GM21423 (cell line): ENCODE results near the gene SIRT3.

Experiments used
- ATAC-seq: cut with Tn5 transposase; IDR thresholded peaks from one replicate; pipeline ENCODE4 v1.9.1; 2021; ENCODE audit warnings: mild to moderate bottlenecking, moderate library complexity; ENCODE audit not compliant: unreplicated experiment

The SIRT3 gene

DNA sequence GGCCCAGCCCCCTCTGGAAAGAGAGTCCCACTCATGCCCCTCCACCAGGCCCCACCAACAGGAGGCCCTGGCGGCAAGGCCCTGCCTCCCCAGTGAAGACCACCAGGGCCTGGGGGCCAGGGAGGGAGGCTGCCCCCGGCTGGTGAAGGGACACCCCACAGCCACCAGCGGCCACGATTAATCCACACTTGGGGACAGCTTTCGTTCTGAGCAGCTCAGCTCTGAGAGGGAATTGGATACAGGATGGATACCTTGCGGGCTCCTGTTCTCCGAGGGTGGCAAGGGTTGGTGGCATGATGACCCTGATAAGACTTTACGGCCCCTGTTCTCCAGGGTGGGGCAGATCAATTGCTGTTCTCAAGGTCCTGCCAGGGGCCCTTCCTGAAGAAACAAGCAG lies 35.2 kb upstream of the SIRT3 start:
- no peak for ATAC-seq

GRCh38 chr11:270451-271318 lies 34.5 kb upstream of the SIRT3 start:
- ATAC-seq = no peak

DNA sequence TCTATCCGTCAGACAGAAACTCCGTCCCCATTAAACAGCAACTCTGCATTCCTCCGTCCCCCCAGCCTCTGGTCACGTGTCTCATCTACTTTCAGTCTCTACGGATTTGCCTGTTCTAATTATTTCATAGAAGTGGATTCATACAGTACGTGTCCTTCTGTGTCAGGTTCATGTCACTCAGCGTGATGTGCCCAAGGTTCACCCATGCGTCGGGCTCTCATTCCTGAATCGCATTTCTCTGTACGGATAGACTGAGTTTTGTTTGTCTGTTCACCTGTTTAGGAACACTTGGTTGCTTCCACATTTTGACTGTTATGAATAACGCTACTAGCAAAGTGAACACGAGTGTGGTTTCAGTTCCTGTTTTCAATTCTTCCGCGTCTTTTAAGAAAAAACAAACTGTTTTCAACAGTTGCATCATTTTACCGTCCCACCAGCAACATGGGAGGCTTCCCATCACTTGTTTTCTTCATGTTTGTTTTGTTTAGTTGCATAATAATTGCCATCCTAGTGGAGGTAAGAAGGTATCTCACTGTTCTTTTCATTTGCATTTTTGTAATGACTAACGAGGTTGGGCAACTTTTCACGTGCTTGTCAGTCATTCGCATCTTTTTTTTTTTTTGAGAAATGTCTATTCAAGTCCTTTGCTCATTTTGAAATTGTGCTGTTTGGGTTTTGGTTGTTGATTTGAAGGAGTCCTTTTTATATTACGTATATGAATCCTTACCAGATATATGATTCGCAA lies 33.2 kb upstream of the SIRT3 start:
- ATAC-seq = peak; percentile 58

DNA sequence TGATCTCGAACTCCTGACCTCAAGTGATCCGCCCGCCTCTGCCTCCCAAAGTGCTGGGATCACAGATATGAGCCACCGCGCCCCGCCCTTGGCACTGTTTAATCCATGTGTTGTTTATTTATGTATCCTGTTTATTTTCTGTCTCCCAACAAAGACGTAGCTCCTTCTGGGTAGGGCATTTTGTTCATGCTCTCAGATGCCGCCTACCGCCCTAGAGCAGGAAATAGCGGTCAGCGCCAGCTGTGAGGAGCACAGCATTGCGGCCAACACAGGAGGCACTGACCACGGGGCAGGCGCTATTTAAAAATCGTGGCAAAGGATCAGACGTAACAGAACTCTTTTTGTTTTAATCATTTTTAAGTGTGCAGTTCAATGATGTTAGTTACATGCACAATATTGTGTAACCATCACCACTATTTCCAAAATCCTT lies 32.6 kb upstream of the SIRT3 start:
- ATAC-seq = peak; percentile 49

DNA sequence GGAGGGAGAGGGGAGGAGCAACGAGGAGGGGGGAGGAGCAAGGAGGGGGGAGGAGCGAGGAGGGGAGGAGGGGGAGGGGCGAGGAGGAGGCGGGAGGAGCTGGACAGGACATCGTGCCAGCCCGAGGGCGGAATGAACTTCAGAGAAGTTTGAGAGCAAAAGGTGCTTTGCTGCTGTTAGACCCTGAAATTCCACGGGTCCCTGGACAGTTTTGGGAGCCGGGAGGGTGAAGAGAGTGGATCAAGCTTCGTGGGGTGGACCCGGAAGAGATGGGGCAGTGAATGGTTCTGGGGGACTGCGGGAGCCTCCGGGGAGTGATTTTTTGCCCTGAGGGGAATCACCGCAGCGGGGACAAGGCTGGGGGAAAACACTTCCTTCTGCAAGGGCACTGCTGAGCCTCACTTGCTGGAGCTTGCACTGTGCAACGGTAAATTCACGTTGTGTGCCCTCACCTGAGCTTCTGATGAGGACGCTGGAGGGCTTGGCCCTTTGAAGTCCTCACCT lies 31.4 kb upstream of the SIRT3 start:
- ATAC-seq = no peak

DNA sequence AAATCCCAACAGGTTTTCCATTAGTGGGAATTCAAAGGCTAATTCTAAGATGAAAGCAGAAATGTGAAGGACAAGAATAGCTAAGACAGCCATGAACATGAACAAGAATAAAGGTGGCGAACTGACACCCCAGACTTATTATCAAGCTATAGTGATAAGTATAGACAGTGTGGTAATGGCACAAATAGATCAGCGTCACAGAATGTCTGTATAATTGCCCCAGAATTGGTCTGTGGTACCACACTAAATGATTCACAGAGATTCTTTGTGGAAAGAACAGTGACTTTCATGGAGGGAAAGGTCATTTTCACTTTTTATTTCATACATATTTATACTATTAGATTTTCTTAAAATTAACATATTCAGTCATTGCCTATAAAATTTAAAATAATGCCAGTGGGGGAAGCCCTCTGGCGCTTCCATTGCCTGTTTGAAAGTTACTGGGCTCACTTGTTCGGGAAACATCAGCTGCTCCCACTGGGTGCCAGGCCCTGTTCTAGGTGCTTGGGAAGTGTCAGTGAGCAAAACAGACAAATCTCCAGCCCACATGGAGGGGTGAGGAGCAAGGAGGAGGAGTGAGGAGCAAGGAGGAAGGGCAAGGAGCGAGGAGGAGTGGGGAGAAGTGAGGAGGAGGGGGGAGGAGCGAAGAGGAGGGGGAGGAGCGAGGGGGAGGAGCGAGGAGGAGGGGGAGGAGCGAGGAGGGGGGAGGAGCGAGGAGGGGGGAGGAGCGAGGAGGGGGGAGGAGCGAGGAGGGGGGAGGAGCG lies 30.7 kb upstream of the SIRT3 start:
- no peak for ATAC-seq

DNA sequence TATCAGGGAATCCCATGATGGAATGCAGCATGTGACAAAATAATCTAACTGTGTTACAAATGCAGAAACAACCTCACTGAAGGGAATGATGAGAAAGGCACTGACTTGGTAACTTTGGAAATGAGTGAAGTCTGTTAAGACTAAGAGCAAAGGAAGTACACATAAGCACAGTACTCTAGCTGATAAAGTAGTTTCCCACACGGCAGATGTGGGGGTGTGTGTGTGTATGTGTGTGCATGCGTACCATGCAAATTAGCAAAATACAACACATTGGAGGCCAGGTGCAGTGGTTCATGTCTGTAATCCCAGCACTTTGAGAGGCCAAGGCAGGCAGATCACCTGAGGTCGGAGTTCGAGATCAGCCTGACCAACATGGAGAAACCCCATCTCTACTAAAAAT lies 25.5 kb upstream of the SIRT3 start:
- no peak for ATAC-seq

GRCh38 chr11:259413-259812 lies 23.3 kb upstream of the SIRT3 start:
- ATAC-seq = no peak

DNA sequence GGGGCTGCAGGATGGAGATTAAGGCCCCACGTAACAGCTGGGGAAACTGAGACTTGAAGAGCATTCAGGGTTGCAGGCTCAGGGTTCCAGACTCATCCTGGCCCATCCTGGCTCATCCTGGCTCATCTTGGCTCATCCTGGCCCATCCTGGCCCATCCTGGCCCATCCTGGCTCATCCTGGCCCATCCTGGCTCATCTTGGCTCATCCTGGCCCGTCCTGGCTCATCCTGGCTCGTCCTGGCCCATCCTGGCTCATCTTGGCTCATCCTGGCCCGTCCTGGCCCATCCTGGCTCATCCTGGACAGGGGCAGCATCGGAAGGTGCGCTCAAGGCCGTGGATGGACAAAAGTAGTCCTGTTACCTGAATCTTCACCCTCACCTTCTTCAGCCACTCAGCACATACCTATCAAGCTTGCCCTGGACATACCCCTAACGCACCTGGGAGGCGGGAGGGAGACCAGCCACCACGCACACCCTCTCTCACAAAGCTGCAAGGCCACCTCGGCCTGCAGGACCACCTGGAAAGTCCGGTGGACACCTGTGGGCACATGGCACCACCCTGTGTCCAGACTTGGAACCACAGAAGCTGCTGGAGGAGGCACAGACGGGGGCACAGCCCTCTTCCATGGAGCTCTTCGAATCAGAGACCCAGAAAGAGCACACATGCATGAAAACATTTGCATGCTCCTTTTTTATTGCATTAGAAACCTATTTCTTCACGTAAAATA lies 21.8 kb upstream of the SIRT3 start:
- no peak for ATAC-seq

GRCh38 chr11:256952-257737 lies 21.0 kb upstream of the SIRT3 start:
- no peak for ATAC-seq

GRCh38 chr11:255816-256215 lies 19.7 kb upstream of the SIRT3 start:
- ATAC-seq = no peak

DNA sequence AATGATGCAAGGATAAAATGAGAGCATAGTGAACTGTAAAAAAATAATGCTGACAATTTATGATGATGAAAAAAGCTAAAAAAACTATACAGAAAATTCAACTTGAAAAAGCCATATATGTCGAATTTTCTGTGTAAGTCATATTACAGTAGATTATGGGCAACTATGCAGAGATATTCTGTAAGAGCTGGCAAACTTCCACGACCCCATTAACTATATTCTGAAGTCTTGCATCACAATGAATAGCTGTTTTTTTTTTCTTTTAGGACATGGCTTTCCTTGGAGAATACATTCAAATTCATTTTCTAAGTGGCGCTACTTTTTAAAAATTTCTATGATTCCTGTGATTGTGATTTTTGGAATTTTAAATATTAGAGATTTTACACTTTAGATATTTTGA lies 19.0 kb upstream of the SIRT3 start:
- no peak for ATAC-seq

GRCh38 chr11:253886-254270 lies 17.7 kb upstream of the SIRT3 start:
- no peak for ATAC-seq

- no peak for ATAC-seq
These were observed 17.2 kb upstream of the SIRT3 start for GRCh38 chr11:253160-253885.

GRCh38 chr11:252666-253065 lies 16.5 kb upstream of the SIRT3 start:
- no peak for ATAC-seq

DNA sequence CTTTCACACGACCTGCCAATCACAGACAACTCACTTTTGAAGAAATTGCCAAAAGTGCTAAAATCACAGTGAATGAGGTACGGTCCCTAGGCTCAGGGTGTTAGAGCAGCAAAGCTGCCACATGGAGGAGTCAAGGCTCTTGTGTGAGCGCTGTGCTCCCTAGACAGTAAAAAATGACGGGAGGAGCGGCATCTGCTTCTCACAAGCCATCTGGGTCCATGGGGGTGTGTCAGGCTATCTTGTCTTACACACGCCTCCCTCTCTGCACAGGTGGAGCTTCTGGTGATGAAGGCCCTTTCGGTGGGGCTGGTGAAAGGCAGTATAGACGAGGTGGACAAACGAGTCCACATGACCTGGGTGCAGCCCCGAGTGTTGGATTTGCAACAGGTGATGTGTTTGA lies 15.4 kb upstream of the SIRT3 start:
- no peak for ATAC-seq

DNA sequence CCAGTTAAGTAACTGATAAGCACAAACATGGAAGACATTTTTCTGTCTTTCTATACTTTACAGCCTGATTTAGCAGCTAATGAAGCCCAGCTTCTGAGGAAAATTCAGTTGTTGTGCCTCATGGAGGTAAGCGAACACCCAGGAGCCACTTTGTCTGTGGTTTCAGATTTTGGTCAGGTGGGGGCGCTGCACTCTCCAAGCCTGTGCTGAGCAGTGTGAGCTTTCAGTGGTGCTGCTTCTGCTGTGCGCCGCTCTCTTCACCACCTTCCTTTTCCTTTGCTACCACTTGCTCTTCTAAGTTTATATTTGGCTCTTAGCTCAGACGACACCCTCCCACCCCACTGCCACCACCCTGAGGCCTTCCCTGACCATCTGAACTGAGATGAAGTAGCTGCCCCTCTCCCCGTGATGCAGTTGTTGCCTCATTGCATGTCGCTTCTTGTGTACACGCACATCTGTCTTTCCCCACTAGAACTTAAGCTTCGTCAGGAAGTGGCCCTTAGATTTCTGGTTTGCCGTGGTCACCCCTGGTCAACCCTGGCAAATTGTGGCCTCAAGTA lies 14.7 kb upstream of the SIRT3 start:
- no peak for ATAC-seq

DNA sequence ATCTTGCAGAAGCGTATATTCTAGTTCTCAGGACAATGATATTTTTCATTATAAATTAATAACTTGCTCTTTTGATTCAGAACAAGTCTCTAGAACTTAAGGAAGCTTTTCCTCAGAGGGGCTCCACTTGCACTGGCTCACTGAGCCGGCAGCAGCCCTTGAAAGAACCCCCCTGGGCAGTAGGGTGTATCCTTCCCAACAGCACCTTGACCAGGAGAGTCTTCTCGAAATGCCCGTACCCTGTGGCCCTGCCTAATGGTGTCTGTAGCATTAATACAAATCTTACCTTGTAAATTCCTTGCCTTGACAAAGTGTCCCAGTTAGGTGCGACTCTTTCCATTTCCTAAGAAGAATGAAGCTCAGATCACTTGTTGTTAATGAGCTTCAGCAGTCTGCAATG lies 14.1 kb upstream of the SIRT3 start:
- ATAC-seq = no peak

DNA sequence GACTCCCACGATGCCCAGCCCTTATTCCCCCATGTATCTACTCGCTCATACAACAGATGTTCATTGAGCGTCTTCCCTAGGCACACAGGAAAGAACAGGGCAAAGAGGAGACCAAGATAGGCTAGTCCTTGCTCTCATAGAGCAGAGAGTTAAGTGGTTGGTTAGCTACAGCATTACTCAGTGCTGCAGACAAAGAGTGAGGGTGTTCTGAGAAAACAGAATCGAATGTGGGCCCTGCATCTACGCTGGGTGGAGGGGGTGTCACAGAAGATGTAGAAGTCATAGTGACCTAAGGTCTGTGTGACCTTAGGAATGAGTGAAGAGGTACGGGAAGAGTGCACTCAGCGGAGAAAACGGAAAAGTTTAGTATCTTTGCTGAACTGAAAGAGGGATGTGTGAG lies 12.9 kb upstream of the SIRT3 start:
- ATAC-seq = no peak
